Measurements from ENCODE around the gene ATXN2. TPM values are rescaled to one million over a fixed set of nuclear protein-coding genes. Genes with fewer than 3 reads are reported as not detected.

Gene ATXN2, protein sequence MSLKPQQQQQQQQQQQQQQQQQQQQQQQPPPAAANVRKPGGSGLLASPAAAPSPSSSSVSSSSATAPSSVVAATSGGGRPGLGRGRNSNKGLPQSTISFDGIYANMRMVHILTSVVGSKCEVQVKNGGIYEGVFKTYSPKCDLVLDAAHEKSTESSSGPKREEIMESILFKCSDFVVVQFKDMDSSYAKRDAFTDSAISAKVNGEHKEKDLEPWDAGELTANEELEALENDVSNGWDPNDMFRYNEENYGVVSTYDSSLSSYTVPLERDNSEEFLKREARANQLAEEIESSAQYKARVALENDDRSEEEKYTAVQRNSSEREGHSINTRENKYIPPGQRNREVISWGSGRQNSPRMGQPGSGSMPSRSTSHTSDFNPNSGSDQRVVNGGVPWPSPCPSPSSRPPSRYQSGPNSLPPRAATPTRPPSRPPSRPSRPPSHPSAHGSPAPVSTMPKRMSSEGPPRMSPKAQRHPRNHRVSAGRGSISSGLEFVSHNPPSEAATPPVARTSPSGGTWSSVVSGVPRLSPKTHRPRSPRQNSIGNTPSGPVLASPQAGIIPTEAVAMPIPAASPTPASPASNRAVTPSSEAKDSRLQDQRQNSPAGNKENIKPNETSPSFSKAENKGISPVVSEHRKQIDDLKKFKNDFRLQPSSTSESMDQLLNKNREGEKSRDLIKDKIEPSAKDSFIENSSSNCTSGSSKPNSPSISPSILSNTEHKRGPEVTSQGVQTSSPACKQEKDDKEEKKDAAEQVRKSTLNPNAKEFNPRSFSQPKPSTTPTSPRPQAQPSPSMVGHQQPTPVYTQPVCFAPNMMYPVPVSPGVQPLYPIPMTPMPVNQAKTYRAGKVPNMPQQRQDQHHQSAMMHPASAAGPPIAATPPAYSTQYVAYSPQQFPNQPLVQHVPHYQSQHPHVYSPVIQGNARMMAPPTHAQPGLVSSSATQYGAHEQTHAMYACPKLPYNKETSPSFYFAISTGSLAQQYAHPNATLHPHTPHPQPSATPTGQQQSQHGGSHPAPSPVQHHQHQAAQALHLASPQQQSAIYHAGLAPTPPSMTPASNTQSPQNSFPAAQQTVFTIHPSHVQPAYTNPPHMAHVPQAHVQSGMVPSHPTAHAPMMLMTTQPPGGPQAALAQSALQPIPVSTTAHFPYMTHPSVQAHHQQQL
- total RNA-seq = 11.0 and 20.6 TPM in 2 replicates

DNA sequence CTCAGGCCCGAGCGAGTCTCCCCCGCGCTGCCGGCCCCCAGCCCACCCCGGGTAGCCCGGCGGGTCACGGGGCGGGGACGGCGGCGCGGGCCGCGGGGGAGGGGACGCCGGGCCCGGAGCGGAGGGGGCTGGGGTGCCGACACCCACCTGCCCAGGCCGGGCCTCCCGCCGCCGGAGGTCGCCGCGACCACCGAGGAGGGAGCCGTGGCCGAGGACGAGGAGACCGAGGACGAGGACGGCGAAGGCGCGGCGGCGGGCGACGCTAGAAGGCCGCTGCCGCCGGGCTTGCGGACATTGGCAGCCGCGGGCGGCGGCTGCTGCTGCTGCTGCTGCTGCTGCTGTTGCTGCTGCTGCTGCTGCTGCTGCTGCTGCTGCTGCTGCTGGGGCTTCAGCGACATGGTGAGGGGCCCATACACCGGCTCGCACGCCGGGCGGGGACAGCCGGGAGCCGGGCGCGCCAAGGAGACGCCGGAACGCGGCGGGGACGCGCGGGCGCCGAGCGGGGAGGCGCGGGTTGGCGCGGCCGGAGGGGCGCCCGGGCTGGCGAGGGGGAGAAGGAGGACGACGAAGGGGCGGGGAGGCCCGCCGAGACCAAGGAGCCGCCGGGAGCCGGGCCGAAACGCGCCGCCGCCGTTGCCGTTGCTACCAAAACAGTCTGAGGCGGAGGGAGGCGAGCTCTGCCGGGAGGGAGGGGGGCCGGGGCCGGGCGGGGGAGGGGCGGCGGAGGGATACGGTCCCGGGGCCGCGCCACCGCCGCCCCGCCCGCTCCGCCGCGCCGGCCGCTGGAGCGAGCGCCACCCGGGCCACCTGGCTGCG is at the start of gene ATXN2:
ATXN2 (minus strand) TSS at position 679 of the 816 bp plus-strand sequence; CDS start at position 398, 281 bp downstream.

DNA sequence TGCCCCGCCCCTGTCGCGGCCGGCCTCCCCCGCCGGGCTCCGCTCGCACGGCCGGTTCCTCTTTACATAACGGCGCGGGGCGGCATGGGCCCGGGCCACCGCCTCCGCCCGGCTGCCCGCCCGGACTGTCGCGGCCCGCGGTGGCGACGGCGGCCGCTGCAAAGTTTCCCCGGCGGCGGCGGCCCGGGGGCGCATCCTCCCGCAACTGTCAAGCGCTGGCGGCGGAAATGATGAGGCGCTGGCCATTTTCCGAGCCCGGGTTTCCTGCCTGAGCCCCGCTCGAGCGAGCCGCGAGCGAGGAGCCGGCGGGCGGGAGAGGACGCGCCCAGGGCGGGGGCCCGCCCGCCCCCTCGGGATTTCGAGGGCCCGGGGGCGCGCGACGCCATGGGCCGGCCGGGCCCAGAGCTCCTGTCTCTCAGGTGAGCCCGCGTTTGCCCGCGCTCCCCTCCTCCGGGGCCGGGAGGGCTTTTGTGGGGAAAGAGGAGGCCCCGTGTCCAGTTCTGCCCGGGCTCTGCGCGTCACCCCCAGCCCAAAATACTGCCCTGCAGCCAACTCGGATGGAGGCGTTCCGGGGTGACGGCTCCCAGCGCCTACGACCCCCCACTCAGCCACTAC is 193.1 kb downstream of the ATXN2 start, which contains the start of gene SH2B3:
SH2B3 (plus strand) TSS at position 65 of the 615 bp plus-strand sequence. CDS start 12,223 bp downstream, outside the sequence.

Other genes with a start within 250 kb of the ATXN2 start
- 9.5 and 11.4 TPM in 2 replicates for gene PHETA1, start 230.2 kb downstream of the ATXN2 start, total RNA-seq
- gene SH2B3, start 193.4 kb downstream of the ATXN2 start, total RNA-seq = 126 and 135 TPM in 2 replicates
- gene BRAP, start 86.6 kb upstream of the ATXN2 start, total RNA-seq = 12.0 and 12.4 TPM in 2 replicates
- gene ACAD10, start 86.7 kb upstream of the ATXN2 start, total RNA-seq = 12.7 and 13.7 TPM in 2 replicates
- gene ALDH2, start 167.6 kb upstream of the ATXN2 start, total RNA-seq = 25.1 and 28.8 TPM in 2 replicates
- gene MAPKAPK5, start 242.9 kb upstream of the ATXN2 start, total RNA-seq = 35.7 TPM in 2 replicates

Data from mammary microvascular endothelial cell (primary cell).